DOHH2 (cell line): ENCODE results near the gene GTPBP4.

Experiments used
- EZH2phosphoT487 ChIP-seq: fragments of 200-600 bp; sonication (generic); IDR thresholded peaks from 2 replicates; pipeline ENCODE4 v1.6.1; 2017; ENCODE audit warnings: borderline replicate concordance, mild to moderate bottlenecking, antibody characterized with exemption, low read length, moderate library complexity, mixed read lengths
- TF ChIP-seq, protein P1 (sequence below): fragments of 200-600 bp; sonication (generic); IDR thresholded peaks from one replicate; pipeline ENCODE4 v1.5.1; 2014; ENCODE audit warnings: antibody characterized with exemption, mild to moderate bottlenecking, low read depth, low read length; ENCODE audit not compliant: poor library complexity, severe bottlenecking

DNA sequence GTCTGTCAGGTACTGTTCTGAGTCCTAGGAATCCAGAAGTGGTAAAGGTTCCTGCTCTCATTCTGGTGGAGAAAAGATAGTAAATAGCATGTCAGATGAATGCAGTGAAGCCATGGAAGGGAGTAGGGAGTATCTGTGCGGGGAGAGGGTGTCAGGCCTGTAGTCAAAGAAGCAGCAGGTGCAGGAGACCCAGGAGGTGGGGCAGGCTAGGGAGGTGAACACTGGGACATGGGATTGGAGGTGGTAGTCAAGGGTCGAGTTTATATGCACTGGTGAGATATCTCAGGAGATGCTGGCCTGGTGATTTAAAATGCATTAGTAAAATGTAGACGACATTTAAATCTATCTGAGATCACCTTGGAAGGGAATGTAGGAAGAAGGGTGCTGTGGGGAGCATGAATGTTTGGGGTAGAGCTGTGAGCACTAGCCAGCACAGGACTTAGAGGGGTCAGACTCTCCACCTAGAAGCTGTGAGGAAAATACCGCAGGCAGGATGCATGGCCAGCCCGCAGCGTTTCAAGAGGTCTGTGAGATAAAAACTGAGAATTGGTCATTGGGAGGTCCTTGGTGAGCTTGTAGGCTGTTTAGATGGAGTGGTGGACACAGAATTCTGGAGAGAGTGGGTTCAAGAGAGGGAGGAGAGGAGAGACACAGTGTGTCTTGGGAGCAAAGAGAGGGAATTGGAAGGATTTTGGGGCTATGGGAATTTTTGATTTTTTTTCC is 6.8 kb downstream of the GTPBP4 start:
- TF ChIP-seq, protein P1, sequence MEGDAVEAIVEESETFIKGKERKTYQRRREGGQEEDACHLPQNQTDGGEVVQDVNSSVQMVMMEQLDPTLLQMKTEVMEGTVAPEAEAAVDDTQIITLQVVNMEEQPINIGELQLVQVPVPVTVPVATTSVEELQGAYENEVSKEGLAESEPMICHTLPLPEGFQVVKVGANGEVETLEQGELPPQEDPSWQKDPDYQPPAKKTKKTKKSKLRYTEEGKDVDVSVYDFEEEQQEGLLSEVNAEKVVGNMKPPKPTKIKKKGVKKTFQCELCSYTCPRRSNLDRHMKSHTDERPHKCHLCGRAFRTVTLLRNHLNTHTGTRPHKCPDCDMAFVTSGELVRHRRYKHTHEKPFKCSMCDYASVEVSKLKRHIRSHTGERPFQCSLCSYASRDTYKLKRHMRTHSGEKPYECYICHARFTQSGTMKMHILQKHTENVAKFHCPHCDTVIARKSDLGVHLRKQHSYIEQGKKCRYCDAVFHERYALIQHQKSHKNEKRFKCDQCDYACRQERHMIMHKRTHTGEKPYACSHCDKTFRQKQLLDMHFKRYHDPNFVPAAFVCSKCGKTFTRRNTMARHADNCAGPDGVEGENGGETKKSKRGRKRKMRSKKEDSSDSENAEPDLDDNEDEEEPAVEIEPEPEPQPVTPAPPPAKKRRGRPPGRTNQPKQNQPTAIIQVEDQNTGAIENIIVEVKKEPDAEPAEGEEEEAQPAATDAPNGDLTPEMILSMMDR, result no peak
- TF ChIP-seq EZH2phosphoT487, result no peak
